Thoracic aorta (tissue), 2 donors: ENCODE results near the gene KRTAP10-2. TPM values are rescaled to one million over a fixed set of nuclear protein-coding genes. Genes with fewer than 3 reads are reported as not detected.

Experiments used
- ATAC-seq: fragments of 150-250 bp; one replicate; pipeline ENCODE4 v1.8.0; 2017; ENCODE audit warnings: low read depth; ENCODE audit not compliant: insufficient number of reproducible peaks, low FRiP score
- DNase-seq: peaks from one replicate; pipeline ENCODE4 v3.0.0-alpha.2; 2020; ENCODE audit warnings: low spot score
- H3K27ac ChIP-seq, 2 donors: fragments of 200-600 bp; sonication (generic); 1 replicate in 1 of 2; 2 replicates in 1 of 2; pipeline ENCODE4 v1.5.1; 2016; ENCODE audit warnings: mild to moderate bottlenecking in 2 of 2, moderate library complexity in 2 of 2
- H3K27me3 ChIP-seq: fragments of 200-600 bp; sonication (generic); replicated peaks from 2 replicates; pipeline ENCODE4 v1.6.0; 2016; ENCODE audit warnings: mild to moderate bottlenecking; ENCODE audit not compliant: insufficient read depth
- H3K36me3 ChIP-seq: fragments of 200-600 bp; sonication (generic); one replicate; pipeline ENCODE4 v1.5.1; 2016
- H3K4me1 ChIP-seq, 2 donors: fragments of 200-600 bp; sonication (generic); 1 replicate in 1 of 2; 2 replicates in 1 of 2; pipeline versions ENCODE4 v1.5.1 to v1.6.0; 2016; ENCODE audit warnings: low read depth in 2 of 2, mild to moderate bottlenecking in 1 of 2; ENCODE audit not compliant: control insufficient read depth in 1 of 2
- H3K4me3 ChIP-seq: fragments of 200-600 bp; sonication (generic); 2 replicates; pipeline ENCODE4 v1.5.1; 2016; ENCODE audit warnings: mild to moderate bottlenecking
- H3K9me3 ChIP-seq: fragments of 200-600 bp; sonication (generic); 2 replicates; pipeline ENCODE4 v1.5.1; 2016
- CTCF ChIP-seq: fragments of 200-600 bp; sonication (generic); IDR thresholded peaks from one replicate; pipeline ENCODE4 v1.5.1; 2019; ENCODE audit warnings: antibody characterized with exemption
- total RNA-seq, 2 donors: library from RNA; depleted of rRNA; stranded (reverse); fragments of >200 nt; gene quantifications; one replicate each; pipeline versions ENCODE4 v1.1.0 to v1.2.3, GENCODE V29; 2016

KRTAP10-2 gene
- total RNA-seq, 2 donors from 2014 or later, result not detected

- no peak for TF ChIP-seq CTCF
- Histone ChIP-seq H3K27me3 (no peaks in the 10 kb centered on the region), H3K4me3 (no peak within 1 kb of the TSS), H3K4me1 (no peaks in the 10 kb centered on the region), H3K36me3 (no peaks in the 10 kb centered on the region), H3K9me3 (no peaks in the 10 kb centered on the region), H3K27ac (no peak within 1 kb of the TSS)
- ATAC-seq, result no peak
- DNase-seq, result no peak
These were observed 11.2 kb downstream of the KRTAP10-2 start, which contains the start of gene KRTAP10-1 for GRCh38 chr21:44539991-44540666. TSS of gene KRTAP10-1 (minus strand) at chr21:44540195. CDS start at chr21:44540150, 45 bp downstream.

- no peak overlapping the region for H3K4me3 ChIP-seq
- H3K27ac ChIP-seq, result no peak overlapping the region
- TF ChIP-seq CTCF, result no peak
- H3K9me3 ChIP-seq, result no peaks in the 10 kb centered on the region
- DNase-seq (no peak), ATAC-seq (no peak)
- H3K27me3 ChIP-seq, result no peaks in the 10 kb centered on the region
- H3K36me3 ChIP-seq, result no peaks in the 10 kb centered on the region
- no peaks in the 10 kb centered on the region for H3K4me1 ChIP-seq
These were observed 12.3 kb downstream of the KRTAP10-2 start for GRCh38 chr21:44539046-44539445.

- no peak for DNase-seq
- Histone ChIP-seq H3K27me3 (no peaks in the 10 kb centered on the region), H3K36me3 (no peaks in the 10 kb centered on the region), H3K9me3 (no peaks in the 10 kb centered on the region), H3K4me1 (no peaks in the 10 kb centered on the region), H3K4me3 (no peak overlapping the region), H3K27ac (no peak overlapping the region)
- ATAC-seq, result no peak
- TF ChIP-seq CTCF, result no peak
These were observed 13.1 kb downstream of the KRTAP10-2 start for GRCh38 chr21:44537930-44538911.

DNA sequence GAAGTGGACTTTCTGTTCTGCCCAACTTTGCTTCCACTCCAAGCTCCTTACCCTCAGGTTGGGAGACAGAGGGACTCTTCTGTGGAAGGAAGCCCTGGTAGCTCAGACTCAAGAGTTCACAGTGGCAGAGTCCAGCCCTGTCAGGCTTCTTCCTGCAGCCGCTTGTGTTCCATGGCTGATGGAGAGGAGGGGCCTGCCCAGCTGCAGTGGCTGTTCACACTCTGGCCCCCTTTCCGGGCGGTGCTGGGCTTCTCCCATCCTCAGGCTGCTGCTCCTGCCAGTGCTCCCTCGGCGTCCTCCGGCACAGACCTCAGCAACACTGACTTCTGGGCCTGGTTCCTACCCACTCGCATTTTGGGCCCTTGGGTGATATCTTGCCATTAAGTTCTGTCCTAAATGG, 15.3 kb downstream of the KRTAP10-2 start:
- H3K4me1 ChIP-seq, result no peaks in the 10 kb centered on the region
- H3K27ac ChIP-seq, result no peak overlapping the region
- H3K4me3 ChIP-seq, result no peak overlapping the region
- DNase-seq (no peak), ATAC-seq (no peak)
- no peaks in the 10 kb centered on the region for H3K27me3 ChIP-seq
- no peak for TF ChIP-seq CTCF
- H3K36me3 ChIP-seq, result no peaks in the 10 kb centered on the region
- H3K9me3 ChIP-seq, result no peaks in the 10 kb centered on the region

DNA sequence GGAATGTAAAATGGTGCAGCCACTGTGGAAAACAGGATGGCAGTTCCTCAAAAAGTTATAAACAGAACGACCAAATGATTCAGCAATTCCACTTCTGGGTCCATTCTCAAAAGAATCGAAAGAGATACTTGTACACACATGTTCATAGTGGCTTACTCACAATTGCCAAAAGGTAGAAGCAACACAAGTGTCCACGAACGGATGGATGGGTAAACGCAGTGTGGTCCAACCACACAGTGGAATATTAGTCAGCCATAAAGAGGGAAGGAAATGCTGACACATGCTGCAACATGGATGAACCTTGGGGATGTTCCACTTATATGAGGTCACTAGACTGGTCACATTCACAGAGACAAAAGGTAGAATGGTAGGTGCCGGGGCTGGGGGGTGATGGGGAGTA, 16.6 kb downstream of the KRTAP10-2 start:
- Histone ChIP-seq H3K27me3 (no peaks in the 10 kb centered on the region), H3K27ac (no peak overlapping the region), H3K9me3 (no peaks in the 10 kb centered on the region), H3K4me3 (no peak overlapping the region), H3K36me3 (no peaks in the 10 kb centered on the region), H3K4me1 (no peaks in the 10 kb centered on the region)
- ATAC-seq (no peak), DNase-seq (no peak)
- no peak for TF ChIP-seq CTCF
